Mammary epithelial cell (primary cell): ENCODE measurements around the gene CROCC2.

Experiments
- CTCF ChIP-seq, 2 donors: IDR thresholded peaks in 1 of 2; conservative IDR thresholded peaks in 1 of 2; 2 replicates each; pipeline ENCODE4 v1.5.1; 2011 to 2012; ENCODE audit warnings: inconsistent platforms in 2 of 2, low read length in 2 of 2, mild to moderate bottlenecking in 2 of 2, control low read depth in 1 of 2, low read depth in 1 of 2; ENCODE audit not compliant: insufficient read depth in 1 of 2; ENCODE audit errors: extremely low read depth in 1 of 2
- EZH2 ChIP-seq: IDR thresholded peaks from 2 replicates; pipeline ENCODE4 v1.6.1; 2012; ENCODE audit warnings: low read length, inconsistent platforms, borderline replicate concordance

GRCh38 chr2:240896394-240896793, 9.7 kb upstream of the CROCC2 start:
- TF ChIP-seq CTCF (conservative IDR thresholded peaks at IDR 0.05 in 1 of 2, IDR thresholded peaks at IDR 0.05 in 1 of 2; ENCODE audit: extremely low read depth in 1 of 2, insufficient read depth in 1 of 2, low read depth in 1 of 2, low read length in 2 of 2), result no peak
- TF ChIP-seq EZH2, result no peak
